AG20443 (cell line): ENCODE results near the gene NUP133.

Experiments
- DNase-seq: peaks from one replicate; pipeline ENCODE4 v3.0.0; 2012; ENCODE audit warnings: low spot score, mixed read lengths

Gene NUP133

DNA sequence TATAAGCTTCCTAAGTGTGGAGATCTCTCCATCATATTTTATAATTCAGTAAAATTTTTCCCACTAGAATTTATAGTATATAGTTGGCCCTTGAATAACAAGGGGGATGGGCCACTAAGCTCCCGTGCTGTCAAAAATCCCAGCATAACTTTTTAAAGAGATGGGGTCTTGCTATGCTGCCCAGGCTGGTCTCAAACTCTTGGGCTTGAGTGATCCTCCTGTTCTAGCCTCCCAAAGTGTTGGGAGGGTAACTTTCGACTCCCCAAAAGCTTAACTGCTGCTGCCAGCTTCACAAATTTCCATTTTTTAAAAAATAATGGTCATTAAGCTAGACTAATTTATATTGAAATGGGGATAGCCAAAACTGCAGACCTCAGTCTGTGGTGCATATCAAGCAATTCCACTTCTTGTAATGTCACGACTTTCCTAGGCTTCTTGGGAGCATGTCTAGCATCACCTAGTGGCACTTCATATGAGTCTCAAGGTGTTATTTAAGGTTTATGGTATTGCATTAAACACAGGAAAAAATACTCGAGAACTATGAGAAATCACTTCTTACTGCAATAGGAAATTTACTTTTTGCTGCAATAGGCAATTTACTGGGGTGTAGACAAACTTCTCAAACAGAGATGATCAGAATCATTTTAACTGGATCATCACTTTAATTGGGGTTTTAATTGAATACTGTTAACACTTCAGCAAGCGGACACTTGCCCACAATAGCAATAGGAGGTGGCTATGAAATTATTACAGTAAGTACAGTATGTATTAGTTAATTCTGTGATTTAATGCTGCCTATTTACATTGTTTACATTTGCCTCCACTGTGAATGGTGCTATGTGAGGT lies 55.0 kb downstream of the NUP133 start:
- no peak for DNase-seq

DNA sequence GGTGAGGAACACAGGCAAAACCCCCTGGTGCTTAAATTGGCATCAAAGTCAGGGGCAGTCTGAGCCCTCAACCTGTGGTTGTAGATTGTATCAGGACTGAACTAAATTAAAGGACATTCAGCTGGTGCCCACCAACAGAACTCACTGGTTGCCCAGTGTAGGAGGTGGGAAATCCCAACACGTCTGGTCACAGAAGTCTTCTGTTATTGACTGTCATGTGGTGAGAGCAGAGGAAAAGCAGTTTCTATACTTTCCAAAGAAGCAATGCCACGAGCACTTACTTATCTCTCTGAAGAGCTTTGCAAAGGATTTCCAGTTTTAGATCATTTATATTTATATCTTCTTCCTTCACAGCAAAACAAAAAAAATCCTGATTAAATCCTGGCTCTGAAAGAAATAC lies 59.3 kb downstream of the NUP133 start:
- no peak for DNase-seq

DNA sequence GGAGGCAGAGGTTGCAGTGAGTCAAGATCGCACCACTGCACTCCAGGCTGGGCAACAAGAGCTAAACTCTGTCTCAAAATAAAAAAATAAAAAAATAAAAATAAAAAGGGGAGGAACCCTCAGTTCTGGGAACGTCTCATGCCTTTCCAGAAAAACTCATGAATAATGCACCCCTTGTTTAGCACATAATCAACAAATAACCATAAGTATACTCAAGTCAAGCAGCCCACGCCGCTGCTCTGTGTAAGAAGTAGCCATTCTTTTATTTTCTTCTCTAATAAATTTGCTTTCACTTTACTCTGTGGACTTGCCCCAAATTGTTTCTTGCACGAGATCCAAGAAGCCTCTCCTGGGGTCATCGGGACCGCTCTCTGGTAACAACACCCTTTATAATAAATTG lies 59.8 kb downstream of the NUP133 start:
- no peak for DNase-seq

DNA sequence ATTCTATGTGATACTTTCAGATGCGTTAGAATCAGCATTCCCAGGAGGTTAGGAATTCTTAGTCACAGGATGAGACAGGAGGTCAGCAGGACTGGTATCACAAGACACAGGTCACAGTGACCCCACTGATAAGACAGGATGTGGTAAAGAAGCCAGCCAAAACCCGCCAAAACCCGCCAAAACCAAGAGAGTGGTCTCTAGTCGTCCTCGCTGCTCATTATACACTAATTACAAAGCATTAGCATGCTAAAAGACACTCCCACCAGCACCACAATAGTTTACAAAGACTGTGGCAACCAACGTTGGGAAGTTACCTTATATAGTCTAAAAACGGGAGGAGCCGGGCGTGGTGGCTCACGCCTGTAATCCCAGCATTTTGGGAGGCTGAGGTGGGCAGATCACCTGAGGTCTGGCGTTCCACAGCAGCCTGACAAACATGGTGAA lies 60.3 kb downstream of the NUP133 start:
- no peak for DNase-seq

DNA sequence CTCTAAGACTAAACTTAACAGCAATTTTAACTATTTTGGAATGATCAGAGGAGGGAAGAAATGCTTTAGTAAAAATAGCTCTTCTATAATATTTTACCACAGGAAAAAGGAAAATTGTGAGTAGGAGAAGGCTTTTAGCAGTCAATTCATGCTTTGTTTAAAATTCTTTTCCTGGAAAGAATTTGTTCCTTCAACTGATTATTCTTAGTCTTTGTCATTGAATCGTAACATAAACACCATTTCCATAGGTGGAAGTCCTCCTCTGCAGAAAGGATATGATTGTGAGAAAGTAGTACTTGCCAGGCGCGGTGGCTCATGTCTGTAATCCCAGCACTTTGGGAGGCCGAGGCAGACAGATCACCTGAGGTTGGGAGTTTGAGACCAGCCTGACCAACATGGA lies 62.3 kb downstream of the NUP133 start:
- no peak for DNase-seq

DNA sequence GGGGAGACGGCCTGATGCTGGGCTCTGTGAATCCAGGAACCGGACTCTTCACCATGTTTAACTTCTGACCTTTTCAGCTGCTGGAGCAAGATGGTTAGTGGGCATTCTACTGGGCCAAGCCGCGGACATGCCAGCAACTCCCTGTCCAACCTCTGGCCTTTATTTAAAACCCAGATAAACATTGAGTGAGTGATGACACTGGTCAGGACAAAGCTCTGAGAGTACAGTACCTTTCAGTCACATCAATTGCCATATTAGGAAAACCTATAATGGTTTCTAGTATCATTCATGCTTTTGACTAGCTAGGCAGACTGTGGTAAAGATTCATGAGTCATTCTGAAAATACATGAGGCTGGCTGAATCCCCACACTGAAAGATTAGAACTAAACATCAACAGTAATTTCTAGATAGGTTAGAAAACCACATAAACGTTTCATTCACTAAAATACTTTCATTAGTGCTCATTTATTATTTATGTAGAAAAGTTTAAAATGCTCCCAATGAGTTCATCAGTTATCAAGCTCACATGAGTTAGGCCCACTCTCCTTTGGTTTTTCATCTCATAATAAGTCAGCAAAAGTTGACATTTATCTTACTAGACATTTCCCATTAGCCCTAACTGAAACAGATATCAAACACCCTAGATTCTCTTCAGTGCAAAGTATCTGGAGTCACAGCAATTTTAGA lies 67.1 kb downstream of the NUP133 start:
- DNase-seq: peak; percentile 27

DNA sequence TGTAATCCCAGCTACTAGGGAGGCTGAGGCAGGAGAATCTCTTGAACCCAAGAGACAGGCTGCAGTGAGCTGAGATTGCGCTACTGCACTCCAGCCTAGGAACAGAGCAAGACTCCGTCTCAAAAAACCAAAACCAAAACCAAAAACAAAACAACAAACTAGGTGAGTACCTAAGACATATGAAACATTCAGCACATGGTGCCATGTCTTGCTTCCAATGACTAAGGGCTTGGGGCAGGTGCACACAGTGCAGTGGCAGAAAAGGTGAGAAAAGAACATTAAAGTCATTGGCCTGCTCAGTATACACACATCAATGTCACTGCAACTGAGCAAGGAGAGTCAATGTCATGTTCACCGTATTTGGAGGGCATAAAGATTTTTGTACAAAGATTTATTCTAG lies 70.1 kb downstream of the NUP133 start:
- no peak for DNase-seq

DNA sequence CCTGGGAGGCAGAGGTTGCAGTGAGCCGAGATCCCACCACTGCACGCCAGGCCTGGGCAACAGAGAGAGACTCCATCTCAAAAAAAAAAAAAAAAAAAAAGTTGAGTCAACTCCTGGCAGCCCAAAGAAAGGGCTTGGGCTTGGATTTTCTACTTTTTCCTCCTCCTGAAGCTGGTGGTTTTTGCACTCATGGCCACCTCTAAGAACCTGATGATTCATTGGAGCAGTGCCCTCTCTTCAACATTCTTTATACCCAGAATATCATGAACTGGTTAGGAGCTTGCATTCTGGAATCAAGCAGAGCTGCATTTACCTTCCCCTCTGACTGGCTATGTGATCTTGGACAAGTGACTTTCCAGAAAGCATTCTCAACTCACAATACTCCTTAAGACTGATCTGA lies 70.7 kb downstream of the NUP133 start:
- DNase-seq: no peak

DNA sequence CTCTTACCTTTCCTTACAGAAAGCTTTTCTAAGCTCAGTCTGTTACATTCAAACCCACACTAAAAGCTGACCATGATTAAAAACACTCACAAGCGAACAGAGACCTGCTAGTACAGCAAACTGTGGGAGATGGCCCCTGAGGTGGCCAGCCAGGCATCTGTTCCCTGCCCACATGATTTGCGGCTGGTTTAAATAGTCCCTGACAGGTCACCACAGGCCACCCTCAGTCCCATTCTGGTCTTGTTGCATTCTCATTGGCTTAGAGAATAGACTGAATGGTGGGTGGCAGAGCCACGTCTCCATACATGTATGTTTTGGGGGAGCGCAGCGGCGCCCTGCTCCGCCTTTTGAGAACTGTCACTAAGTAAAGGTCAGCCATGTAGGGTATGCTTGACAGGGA lies 71.9 kb downstream of the NUP133 start:
- DNase-seq: no peak

DNA sequence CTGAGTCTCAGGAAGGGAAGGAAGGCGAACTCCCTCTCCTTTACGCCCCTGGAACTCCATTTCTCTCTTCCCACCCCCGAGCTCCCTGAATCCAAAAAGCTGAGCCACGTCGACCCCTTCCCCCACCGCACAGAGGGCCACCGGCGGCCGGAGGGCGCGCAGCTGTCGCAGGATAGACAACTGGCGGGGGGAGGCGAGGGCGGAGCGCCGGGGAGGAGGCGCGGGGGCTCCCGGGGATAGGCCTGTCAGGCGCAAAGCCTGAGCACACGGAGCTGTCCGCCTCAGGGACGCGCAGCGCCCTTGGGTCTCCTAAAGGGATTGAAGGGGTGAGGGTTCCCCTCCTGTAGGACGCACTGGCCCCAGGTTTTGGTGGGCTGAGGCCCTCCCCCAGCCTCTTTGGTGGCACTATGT lies 73.5 kb downstream of the NUP133 start:
- no peak for DNase-seq

DNA sequence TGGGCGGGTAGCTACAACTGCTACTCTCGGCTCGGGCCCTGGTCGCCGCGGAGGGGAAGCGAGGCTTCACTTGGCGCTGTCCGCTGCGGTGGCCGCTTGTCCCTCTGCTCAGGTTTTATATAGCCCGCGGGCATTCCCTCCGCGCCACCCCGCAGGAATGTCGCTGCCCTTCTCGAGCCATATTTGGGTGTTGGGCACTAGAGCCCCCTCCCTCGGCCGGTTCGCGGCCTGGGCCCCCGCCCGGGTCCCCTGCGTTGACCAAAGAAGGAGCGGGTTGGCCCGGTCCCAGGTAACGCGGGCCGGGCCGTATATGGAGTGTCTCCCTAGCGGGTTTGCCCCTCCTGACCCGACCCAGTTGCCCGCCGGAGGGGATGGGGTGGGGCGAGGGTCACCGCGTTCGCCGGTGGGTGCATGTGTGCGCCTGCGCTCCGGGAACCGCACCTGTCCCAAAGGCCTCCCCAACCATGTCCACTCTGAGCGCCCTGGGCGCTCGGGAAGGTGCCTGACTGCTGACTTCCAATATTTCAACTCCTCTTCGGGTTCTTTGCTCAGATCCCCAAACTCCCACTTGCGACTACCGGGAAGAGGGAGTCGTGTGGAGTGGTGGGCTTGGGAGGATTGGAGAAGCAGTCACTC lies 74.0 kb downstream of the NUP133 start, which contains the start of gene ACTA1:
ACTA1 (minus strand) TSS at position 90 of the 636 bp plus-strand sequence. CDS start 979 bp downstream, outside the sequence.
- no peak for DNase-seq

DNA sequence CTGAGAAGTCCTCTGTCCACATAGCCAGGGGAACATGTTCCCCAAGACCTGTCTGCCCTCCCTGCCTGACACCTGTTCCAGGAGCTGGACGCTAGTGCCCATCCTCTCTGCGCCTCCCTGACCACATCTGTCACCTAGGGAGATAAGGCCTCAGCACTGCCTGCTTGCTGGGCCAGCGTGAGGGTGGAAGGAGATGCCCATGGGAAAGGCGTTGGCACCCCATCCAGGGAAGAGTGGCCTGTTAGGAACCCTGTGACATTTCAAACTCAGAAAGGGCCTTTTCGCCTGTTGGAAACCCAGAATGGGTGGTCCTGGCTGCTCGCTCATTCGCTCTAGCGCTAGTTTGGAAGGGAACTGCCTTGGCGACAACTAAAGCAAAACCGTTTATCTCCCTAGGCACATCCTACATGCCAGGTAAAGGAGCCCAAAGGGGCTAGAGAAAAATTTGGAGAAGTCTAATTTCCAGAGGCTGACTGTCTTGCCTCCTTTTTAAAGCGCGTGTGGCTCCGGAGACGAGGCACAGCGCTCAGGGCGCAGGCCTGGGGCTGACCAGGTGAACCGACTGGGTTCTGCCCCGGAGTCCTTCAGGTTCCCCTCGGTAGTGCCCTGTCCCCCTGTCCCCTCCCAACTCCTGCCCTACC lies 74.7 kb downstream of the NUP133 start:
- DNase-seq: no peak

DNA sequence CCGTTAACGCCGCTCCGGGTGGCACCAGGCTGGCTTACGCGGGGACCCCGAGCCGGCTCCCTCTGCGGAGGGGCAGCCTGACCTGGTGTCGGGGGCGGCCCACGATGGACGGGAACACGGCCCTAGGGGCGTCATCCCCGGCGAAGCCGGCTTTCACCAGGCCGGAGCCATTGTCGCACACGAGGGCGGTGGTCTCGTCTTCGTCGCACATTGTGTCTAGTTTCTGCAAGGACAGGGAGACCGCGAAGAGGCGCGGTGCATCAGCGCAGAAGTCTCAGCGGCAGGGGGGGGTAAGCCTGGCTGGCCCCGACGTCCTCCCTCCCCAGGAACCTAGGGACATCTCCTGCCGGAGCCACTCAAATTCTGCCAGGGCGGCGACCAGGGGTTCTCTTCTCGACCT lies 75.2 kb downstream of the NUP133 start:
- DNase-seq: no peak

DNA sequence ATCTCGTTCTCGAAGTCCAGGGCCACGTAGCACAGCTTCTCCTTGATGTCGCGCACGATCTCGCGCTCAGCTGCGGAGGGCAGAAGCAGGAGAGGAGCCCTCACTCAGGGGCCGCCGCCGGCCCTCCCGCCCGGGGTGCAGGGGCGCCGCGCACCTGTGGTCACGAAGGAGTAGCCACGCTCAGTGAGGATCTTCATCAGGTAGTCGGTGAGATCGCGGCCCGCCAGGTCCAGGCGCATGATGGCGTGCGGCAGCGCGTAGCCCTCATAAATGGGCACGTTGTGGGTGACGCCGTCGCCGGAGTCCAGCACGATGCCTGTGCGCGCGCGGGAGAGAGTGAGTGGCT lies 76.1 kb downstream of the NUP133 start:
- no peak for DNase-seq

DNA sequence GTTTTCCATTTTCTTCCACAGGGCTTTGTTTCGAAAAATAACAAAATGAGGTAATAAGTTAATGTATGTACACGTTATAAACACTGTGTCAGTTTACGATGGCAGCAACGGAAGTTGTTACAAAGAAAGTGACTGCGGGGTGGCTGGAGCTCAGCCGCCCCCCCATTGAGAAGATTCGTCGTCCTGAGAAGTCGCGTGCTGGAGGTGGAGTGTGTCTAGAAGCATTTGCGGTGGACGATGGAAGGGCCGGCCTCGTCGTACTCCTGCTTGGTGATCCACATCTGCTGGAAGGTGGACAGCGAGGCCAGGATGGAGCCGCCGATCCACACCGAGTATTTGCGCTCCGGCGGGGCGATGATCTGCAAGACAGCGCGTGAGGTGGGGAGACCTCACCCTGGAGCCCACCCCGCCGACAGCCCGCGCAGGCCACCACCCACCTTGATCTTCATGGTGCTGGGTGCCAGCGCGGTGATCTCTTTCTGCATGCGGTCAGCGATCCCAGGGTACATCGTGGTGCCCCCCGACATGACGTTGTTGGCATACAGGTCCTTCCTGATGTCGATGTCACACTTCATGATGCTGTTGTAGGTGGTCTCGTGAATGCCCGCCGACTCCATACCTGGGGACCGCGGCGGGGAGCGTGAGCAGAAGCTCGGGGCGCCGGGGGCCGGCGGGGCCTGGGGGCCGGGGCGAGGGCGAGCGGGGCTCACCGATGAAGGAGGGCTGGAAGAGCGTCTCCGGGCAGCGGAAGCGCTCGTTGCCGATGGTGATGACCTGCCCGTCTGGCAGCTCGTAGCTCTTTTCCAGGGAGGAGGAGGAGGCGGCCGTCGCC lies 76.6 kb downstream of the NUP133 start:
- no peak for DNase-seq

DNA sequence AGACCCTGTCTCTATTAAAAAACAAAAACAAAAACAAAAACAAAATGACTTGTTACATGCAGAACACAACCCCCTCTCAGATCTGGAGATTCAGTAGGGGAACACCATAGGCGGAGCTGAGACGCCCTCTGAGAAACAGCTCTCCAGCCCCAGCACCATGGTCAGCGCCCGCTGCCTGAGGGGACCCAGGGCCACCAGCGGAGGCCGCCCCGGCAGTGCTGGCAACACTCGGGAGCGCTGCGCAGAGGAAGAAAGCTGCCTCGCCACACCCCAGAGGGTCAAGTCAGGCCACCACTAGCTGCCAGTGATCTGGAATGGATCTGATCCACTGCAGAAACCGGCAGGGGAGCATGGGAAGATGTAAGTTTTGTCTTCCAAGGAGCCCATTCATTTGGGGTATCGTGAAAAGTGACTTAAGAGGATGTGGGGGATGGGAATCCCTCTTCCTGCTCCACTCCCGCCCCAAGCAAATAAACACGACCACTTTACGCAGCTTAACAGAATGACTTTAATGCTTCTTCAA lies 77.3 kb downstream of the NUP133 start:
- peak; percentile 79 for DNase-seq

DNA sequence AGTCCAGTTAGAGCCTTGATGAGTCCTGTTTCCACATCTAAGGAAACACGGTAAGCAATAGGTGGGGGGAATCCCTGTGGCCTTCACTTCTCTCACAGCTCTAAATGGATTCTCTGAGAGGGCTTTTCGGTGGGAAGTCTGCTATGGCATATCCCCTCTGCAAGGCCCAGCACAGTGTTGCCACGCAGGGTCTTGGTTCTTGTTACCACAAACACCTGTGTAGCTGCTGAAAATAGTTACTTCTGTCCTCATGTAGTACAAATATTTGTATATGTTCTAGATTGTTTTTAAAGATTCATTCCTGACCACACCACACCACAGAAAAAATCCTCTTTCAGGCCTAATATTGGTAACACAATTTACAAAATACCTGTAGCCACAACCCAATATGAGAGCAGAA lies 79.9 kb downstream of the NUP133 start:
- DNase-seq: no peak

DNA sequence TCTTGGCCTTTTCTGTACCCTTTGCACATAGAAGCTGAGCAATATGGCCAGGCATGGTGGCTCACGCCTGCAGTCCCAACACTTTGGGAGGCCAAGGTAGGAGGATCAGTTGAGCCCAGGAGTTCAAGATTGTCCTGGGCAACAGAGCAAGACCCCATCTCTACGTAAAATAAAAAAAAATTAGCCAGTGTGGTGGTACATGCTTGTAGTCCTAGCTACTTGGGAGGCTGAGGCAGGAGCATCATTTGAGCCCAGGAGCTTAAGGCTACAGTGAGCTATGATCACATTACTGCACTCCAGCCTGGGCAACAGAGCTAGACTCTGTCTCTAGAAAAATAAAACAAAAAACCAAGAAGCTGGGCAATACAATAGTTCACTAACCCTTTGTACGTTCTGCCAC lies 80.6 kb downstream of the NUP133 start:
- no peak for DNase-seq

DNA sequence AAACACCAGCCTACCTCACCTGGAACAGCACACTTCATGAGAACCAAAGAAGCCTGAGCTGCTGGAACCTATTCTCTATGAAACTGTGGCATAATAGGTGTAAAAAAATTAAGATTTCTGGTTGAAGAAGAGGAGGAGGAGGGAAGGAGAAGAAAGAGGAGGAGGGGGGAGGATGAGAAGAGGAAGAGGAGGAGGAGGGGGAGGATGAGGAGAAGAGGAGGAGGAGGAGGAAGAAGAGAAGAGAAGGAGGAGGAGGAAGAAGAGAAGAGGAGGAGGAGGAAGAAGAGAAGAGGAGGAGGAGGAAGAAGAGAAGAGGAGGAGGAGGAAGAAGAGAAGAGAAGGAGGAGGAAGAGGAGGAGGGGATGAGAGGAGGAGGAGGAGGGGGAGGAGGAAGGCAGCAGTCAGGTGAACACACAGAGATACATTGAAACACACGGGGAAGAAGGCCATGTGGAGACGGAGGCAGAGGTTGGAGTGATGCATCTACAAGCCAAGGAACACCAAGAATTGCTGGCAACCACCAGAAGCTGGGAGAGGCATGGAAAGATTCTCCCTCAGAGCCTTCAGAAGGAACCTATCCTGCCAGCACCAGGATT lies 82.5 kb downstream of the NUP133 start:
- DNase-seq: no peak

DNA sequence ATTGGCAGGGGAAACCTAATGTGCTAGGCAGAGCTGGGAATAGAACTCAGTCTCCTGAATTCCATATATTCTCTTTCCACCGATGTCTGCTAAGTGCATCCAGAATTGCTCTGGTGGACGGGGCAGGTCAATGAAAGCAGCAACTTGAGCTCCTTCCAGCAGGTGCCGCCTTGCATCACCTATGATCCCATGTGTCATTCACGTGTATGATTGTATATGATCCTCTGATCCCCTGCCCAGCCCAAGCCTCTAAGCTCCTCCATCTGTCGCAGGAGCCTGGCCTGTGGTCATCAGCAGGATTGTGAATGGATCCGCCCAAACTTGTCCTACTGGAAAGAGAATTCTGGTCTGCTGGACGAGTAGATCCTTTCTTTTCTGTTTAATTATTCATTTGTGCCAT lies 87.4 kb downstream of the NUP133 start:
- DNase-seq: no peak

DNA sequence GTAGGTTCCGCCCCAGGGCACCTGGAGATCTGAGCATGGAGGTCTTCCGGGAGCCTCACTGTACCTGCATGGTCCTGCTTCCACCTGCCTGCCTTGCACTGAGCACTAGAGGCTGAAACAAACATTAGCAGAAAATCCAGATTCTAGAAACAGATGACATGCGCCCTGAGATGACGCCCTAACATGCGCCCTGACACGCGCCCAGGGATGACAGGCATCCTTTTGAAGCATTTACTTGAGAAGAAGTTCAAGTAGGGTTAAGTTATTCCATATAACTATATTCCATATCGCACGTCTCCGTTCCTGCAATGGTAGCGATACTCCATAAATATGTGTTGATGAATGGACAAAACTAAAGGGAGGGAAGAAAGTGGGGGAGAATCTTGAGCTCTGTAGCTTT lies 87.9 kb downstream of the NUP133 start:
- no peak for DNase-seq
